Esophagus squamous epithelium (tissue), 5 donors: ENCODE measurements around the gene DNASE1L3. TPM values are rescaled to one million over a fixed set of nuclear protein-coding genes. Genes with fewer than 3 reads are reported as not detected.

Experiments
- DNase-seq: peaks from one replicate; lab custom pipeline; 2025; lab: John Stamatoyannopoulos, UW
- H3K27ac ChIP-seq, 4 donors: fragments of 200-600 bp; sonication (generic); one replicate each; pipeline ENCODE4 v1.5.1; 2016 to 2019; ENCODE audit warnings: mild to moderate bottlenecking in 1 of 4
- H3K27me3 ChIP-seq, 4 donors: fragments of 200-600 bp; sonication (generic); 1 replicate in 3 of 4; 2 replicates in 1 of 4; pipeline versions ENCODE4 v1.5.1 to v1.6.0; 2017 to 2021; ENCODE audit warnings: antibody characterized with exemption in 1 of 4
- H3K36me3 ChIP-seq, 3 donors: fragments of 200-600 bp; sonication (generic); one replicate each; pipeline ENCODE4 v1.5.1; 2016 to 2019
- H3K4me1 ChIP-seq, 3 donors: fragments of 200-600 bp; sonication (generic); one replicate each; pipeline ENCODE4 v1.5.1; 2017 to 2019
- H3K4me3 ChIP-seq, 4 donors: fragments of 200-600 bp; sonication (generic); 1 replicate in 3 of 4; 2 replicates in 1 of 4; pipeline ENCODE4 v1.5.1; 2016 to 2019; ENCODE audit warnings: mild to moderate bottlenecking in 2 of 4, moderate library complexity in 1 of 4
- H3K9me3 ChIP-seq, 3 donors: fragments of 200-600 bp; sonication (generic); one replicate each; pipeline ENCODE4 v1.5.1; 2016 to 2019
- POLR2A ChIP-seq, 4 donors: fragments of 450-650 bp; IDR thresholded peaks; one replicate each; pipeline ENCODE4 v1.6.1; 2017; ENCODE audit warnings: antibody characterized with exemption in 4 of 4, mild to moderate bottlenecking in 4 of 4, moderate library complexity in 3 of 4
- WGBS, 2 donors: methylation state at CpG; one replicate each; pipeline ENCODE4 v1.1.5; 2018; 5-methylcytosine and 5-hydroxymethylcytosine counted together
- intact Hi-C: fragments of 100-400 bp; cut with DNase I; formaldehyde crosslinking; loops from one replicate; pipeline ENCODE4 v1.15.0; 2022
- total RNA-seq, 4 donors: library from RNA; depleted of rRNA; stranded (reverse); fragments of >200 nt; gene quantifications; one replicate each; pipeline ENCODE4 v1.1.0, GENCODE V29; 2016
- TF ChIP-seq, protein P1 (sequence below), 6 experiments: fragments of 450-650 bp in 4 of 6; fragments of 200-600 bp in 2 of 6; sonication (generic) in 2 of 6; IDR thresholded peaks; one replicate each; pipeline ENCODE4 v1.5.1; 2016 to 2019; ENCODE audit warnings: antibody characterized with exemption in 6 of 6, mild to moderate bottlenecking in 4 of 6, moderate library complexity in 4 of 6
- donor health status: DM: yes; HTN: yes; CAD: no.

The DNASE1L3 gene
- total RNA-seq, 4 donors from 2014 or later = 8.3 to 15.3 (median 11.9) TPM

DNA sequence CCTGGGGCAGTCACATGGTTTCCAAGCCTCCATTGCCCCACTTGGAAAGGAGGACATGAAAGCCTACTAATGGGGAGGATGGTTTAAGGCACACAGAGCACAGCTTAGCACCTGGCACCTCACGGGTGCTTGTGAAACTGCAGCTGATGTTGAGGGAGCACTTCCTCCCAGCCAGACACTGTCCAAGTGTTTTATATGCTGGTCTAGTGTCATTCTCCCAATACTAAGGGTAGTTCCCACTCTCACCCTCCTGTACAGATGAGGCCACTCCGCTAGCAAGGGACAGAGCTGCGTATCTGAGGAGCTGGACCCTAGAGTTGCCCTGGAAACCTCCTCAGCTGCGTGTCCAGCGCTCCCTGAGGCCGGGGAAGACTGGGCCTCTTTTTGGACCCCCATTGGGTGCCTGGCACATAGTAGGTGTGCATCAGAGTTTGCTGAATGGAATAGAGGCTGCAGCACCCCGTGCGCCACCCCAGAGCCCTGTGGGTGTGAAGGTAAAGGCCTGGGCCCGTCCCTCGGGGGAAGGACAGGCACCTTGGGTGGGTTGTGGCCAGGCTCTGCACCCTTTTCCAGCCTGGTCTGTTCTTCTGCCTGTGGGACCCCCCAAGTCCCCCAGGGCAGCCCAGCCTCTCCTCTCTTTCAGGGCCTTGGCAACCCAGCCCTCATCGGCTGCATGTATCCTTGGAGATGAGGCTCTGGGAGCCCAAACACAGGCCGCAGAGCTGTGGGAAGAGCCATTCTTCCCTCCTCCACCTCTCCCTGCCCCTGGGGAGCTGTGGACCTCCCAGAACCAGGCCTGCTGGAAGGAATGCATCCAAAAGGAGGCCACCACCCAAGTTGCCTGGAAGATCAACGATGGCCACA lies 31.3 kb downstream of the DNASE1L3 start:
- intact Hi-C loops = no loop called here
- Histone ChIP-seq H3K4me1 (peaks cover 0 to 40% (median 30%) of the 10 kb centered on the region in 3 donors), H3K27me3 (no peaks in the 10 kb centered on the region), H3K4me3 (no peak overlapping the region), H3K36me3 (no peaks in the 10 kb centered on the region), H3K9me3 (no peaks in the 10 kb centered on the region), H3K27ac (peak overlapping the region in 1 of 4 donors; percentile 2)
- 80 to 100% methylated on average over 5 of the region's 13 CpGs for WGBS, 2 donors
- no peak for DNase-seq
- TF ChIP-seq POLR2A (IDR thresholded peaks at IDR 0.05) = no peak
- TF ChIP-seq, protein P1, sequence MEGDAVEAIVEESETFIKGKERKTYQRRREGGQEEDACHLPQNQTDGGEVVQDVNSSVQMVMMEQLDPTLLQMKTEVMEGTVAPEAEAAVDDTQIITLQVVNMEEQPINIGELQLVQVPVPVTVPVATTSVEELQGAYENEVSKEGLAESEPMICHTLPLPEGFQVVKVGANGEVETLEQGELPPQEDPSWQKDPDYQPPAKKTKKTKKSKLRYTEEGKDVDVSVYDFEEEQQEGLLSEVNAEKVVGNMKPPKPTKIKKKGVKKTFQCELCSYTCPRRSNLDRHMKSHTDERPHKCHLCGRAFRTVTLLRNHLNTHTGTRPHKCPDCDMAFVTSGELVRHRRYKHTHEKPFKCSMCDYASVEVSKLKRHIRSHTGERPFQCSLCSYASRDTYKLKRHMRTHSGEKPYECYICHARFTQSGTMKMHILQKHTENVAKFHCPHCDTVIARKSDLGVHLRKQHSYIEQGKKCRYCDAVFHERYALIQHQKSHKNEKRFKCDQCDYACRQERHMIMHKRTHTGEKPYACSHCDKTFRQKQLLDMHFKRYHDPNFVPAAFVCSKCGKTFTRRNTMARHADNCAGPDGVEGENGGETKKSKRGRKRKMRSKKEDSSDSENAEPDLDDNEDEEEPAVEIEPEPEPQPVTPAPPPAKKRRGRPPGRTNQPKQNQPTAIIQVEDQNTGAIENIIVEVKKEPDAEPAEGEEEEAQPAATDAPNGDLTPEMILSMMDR (IDR thresholded peaks at IDR 0.05) = no peak

DNA sequence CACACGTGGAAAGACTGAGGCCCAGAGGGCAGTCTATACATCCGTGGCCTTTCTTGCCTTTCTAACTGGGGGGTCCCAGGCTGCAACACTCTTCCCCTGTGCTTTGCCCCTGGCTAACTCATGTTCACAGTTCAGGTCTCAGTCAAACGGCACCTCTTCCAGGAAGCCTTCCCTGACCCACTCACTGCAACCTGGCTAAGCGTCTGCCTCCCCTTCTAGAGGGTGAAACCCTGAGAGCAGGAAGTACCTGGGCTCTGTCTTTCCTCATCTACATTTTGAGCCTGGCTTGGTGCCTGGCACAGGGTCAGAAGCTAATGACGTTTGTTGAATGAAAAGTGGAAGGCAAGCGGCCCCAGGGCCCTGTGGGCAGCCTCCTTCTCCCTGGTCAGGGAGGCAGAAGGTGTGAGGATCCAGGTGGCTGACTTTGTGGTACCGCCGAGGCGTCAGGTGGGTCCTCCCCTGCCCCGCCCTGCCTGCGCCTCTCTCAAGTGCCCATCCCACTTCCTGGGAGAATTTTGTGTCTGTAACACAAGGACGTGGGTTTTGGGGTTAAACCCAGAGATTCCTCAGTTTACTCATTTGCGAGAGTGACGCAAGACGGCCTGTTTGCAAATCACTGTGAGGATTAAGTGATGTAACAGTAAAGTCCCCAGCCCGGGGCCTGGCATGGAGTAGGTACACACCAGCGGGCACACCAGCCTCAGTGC lies 32.1 kb downstream of the DNASE1L3 start:
- intact Hi-C loops = no loop called here
- no peak for TF ChIP-seq POLR2A (IDR thresholded peaks at IDR 0.05)
- Histone ChIP-seq H3K36me3 (no peaks in the 10 kb centered on the region), H3K27me3 (no peaks in the 10 kb centered on the region), H3K27ac (peak overlapping the region in 1 of 4 donors; percentile 2), H3K9me3 (no peaks in the 10 kb centered on the region), H3K4me1 (peaks cover 0 to 48% (median 31%) of the 10 kb centered on the region in 3 donors), H3K4me3 (peak overlapping the region in 1 of 4 donors; percentile 73)
- WGBS, 2 donors = 22 to 41% methylated on average over 4 to 10 of the region's 17 CpGs
- no peak for DNase-seq

DNA sequence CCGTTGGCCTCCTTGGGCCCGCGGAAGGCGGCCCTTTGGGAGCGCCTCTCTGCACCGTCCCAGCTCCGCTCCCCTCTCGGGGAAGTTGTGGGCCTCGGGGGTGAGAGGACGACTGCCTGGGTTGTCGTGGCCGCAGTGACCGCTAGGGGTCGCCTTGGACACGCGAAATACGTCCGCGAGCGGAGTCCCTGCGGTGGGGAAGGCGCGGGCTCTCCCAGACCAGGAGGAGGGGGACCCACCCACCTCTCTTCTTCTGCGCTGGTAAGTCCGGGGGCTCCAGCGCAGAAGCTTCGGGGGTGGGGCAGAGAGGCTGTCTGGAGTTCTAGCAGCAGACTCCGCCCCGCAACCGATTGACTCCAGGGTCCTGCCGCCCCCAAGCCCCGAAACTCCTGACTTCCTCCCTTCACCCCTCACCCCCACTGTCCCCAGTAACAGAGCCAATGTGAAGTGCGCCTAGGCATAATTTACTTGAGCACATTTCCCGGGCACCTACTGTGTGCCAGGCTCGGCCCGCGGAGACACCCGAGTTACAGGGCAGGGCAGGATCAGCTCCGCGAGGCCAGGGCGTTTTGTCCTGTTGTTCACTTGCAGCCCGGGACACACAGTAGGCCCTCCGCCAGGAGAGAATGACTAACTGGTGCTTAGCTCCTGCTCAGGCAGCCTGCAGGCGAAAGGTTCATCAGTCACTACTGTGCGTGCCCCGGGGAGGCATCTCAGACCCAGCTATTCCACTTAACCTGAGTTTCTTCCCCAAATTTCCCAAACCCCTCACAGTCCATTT lies 32.8 kb downstream of the DNASE1L3 start:
- H3K27ac ChIP-seq = peak overlapping the region in 3 of 4 donors; percentile 12 to 48 (median 40)
- intact Hi-C loops = no loop called here
- DNase-seq = no peak
- no peaks in the 10 kb centered on the region for H3K9me3 ChIP-seq
- peak overlapping the region; percentile 30 to 73 (median 50) for H3K4me3 ChIP-seq
- H3K27me3 ChIP-seq = no peaks in the 10 kb centered on the region
- TF ChIP-seq, protein P1 (IDR thresholded peaks at IDR 0.05) = peak; percentile 78 to 96 (median 92)
- TF ChIP-seq POLR2A (IDR thresholded peaks at IDR 0.05) = no peak
- 5 to 14% methylated on average over 8 to 9 of the region's 46 CpGs for WGBS, 2 donors
- peaks cover 0 to 56% (median 31%) of the 10 kb centered on the region in 3 donors for H3K4me1 ChIP-seq
- no peaks in the 10 kb centered on the region for H3K36me3 ChIP-seq

DNA sequence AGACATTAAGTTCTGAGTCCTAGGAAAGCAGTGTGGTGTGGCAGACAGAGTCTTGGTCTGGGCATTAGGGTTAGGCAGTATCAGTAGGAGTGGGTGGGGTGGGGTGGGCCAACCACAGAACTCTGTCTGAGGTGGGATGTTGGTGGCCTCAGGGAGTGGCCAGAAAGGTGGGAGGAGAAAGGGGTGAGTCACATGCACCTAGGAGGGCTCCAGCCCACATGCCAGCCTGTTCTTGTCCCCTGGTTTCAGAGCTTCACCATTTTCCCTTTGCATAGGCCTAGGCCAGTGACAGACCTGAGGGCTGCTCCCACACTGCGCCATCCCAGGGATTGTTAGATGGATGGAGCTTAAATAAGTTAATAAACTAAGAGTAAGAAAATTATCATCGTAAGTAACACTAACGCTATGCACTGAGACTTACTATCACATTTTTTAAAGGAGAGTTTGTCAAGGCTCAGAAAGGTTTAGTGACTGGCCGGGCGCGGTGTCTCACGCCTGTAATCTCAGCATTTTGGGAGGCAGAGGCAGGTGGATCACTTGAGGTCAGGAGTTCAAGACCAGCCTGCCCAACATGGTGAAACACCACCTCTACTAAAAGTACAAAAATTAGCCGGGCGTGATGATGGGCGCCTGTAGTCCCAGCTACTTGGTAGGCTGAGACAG lies 33.8 kb downstream of the DNASE1L3 start:
- H3K27ac ChIP-seq = no peak overlapping the region
- no peak for DNase-seq
- H3K36me3 ChIP-seq = peaks cover 0 to 4% (median 0%) of the 10 kb centered on the region in 3 donors
- H3K4me3 ChIP-seq = no peak overlapping the region
- intact Hi-C loops = no loop called here
- H3K9me3 ChIP-seq = no peaks in the 10 kb centered on the region
- H3K27me3 ChIP-seq = no peaks in the 10 kb centered on the region
- TF ChIP-seq POLR2A (IDR thresholded peaks at IDR 0.05) = no peak
- TF ChIP-seq, protein P1 (IDR thresholded peaks at IDR 0.05) = no peak
- H3K4me1 ChIP-seq = peaks cover 0 to 56% (median 31%) of the 10 kb centered on the region in 3 donors
- WGBS, 2 donors = 92 to 95% methylated on average over 10 of the region's 10 CpGs

DNA sequence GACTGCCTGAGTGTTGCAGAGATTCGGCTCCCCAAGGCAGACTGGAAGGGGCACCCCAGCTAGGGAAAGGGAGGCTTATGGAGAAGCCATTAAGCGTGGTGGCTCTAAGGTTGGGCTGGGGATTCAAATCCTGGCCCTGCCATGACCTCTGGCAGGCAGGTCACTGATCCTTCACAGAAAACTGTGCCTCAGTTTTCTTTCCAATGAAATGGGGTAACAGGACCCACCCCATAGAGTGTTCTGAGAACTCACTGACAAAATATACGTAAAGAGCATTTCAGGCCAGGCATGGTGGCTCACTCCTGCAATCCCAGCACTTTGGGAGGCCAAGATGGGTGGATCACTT lies 34.6 kb downstream of the DNASE1L3 start:
- Histone ChIP-seq H3K27ac (peak overlapping the region in 3 of 4 donors; percentile 64 to 76 (median 68)), H3K27me3 (no peaks in the 10 kb centered on the region), H3K4me1 (peaks cover 0 to 56% (median 31%) of the 10 kb centered on the region in 3 donors), H3K4me3 (no peak overlapping the region), H3K36me3 (peaks cover 0 to 12% (median 0%) of the 10 kb centered on the region in 3 donors), H3K9me3 (no peaks in the 10 kb centered on the region)
- no peak for DNase-seq
- TF ChIP-seq POLR2A (IDR thresholded peaks at IDR 0.05) = no peak
- TF ChIP-seq, protein P1 (IDR thresholded peaks at IDR 0.05) = no peak
- intact Hi-C loops = no loop called here
- WGBS, 2 donors = 80 to 100% methylated on average over 1 to 2 of the region's 3 CpGs
